ENCODE data around the gene ZNF385A. TPM values are rescaled to one million over a fixed set of nuclear protein-coding genes. Genes with fewer than 3 reads are reported as not detected.

Gene ZNF385A
- total and polyA plus RNA-seq, 9 of the 15 experiments (the other 6 are each of a cell fraction or from before 2014, with no cell fraction given) = 1.0 to 111 (median 7.7) TPM

DNA sequence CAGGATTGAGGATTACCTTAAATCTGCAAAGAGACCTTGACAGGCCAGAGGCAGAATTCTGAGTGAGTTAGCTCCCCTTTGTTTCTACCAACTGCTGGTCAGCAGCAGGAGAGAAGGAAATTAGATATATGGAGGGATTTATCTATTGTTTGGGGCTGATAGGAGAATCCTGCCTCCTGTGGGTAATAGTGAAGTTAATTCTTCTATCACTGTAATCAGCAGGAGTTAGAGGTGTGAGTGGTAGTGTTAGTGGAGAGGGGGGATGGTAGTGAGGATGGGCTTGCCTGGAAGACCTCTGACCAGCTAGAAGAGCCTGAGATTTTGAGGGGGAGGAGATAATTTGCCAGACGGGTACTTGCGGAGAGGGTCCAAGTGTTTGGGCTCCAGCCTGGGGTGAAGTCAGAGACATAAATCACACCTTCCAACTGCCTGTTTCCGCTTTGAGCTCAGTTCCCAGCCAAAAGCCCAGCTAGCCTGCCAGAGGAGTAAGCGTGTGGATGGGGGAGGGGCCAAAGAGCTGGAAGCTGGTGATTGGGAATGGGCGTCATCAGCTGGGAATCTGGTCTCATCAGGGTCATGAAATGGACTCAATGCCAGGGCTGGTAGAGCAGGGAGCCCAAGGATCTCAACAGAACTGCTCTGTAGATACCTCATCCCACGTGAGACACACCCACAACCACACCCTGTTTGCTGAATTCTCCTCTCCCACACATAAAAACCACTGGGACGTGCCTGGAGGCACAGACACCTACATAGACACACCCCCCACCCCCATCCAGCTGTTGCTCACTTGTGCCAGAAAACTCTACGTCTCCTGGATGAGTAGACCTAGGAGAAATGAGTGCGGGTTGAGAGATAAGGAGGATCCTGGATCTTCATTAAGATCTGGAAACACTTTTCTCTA is 47.6 kb upstream of the ZNF385A start (continued):
- TF ChIP-seq, protein P1, sequence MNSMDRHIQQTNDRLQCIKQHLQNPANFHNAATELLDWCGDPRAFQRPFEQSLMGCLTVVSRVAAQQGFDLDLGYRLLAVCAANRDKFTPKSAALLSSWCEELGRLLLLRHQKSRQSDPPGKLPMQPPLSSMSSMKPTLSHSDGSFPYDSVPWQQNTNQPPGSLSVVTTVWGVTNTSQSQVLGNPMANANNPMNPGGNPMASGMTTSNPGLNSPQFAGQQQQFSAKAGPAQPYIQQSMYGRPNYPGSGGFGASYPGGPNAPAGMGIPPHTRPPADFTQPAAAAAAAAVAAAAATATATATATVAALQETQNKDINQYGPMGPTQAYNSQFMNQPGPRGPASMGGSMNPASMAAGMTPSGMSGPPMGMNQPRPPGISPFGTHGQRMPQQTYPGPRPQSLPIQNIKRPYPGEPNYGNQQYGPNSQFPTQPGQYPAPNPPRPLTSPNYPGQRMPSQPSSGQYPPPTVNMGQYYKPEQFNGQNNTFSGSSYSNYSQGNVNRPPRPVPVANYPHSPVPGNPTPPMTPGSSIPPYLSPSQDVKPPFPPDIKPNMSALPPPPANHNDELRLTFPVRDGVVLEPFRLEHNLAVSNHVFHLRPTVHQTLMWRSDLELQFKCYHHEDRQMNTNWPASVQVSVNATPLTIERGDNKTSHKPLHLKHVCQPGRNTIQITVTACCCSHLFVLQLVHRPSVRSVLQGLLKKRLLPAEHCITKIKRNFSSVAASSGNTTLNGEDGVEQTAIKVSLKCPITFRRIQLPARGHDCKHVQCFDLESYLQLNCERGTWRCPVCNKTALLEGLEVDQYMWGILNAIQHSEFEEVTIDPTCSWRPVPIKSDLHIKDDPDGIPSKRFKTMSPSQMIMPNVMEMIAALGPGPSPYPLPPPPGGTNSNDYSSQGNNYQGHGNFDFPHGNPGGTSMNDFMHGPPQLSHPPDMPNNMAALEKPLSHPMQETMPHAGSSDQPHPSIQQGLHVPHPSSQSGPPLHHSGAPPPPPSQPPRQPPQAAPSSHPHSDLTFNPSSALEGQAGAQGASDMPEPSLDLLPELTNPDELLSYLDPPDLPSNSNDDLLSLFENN (IDR thresholded peaks at IDR 0.05; ENCODE audit: low read depth in 2 of 2, low read length in 2 of 2) = 0 out of 4 replicates have a peak, but pooled peaks of 1 of the 2 experiments have one; percentile 1
- TF ChIP-seq IFI16 (CRISPR knock-in tag; IDR thresholded peaks at IDR 0.05) (no peak), ZNF57 (CRISPR knock-in tag; IDR thresholded peaks at IDR 0.05) (no peak), CREB1 (IDR thresholded peaks at IDR 0.05) (peak; percentile 34; the same call in 1 of the 2 replicates), CREB1 (CRISPR knock-in tag; IDR thresholded peaks at IDR 0.05) (no peak), ZNF282 (CRISPR knock-in tag; IDR thresholded peaks at IDR 0.05) (no peak), HEY1 (CRISPR knock-in tag; IDR thresholded peaks at IDR 0.05; ENCODE audit: borderline replicate concordance) (no peak), TAF1 (IDR thresholded peaks at IDR 0.05; ENCODE audit: control insufficient read depth, extremely low read depth, insufficient read depth, low read length, severe bottlenecking) (no peak), HMG20A (CRISPR knock-in tag; conservative IDR thresholded peaks at IDR 0.05) (no peak), CBX3 (IDR thresholded peaks at IDR 0.05; ENCODE audit: borderline replicate concordance in 1 of 2, low read length in 2 of 2) (peak in 1 of 2 experiments; percentile 10; a peak in 1 of 3 replicates), MTA1 (IDR thresholded peaks at IDR 0.05; ENCODE audit: borderline replicate concordance) (peak; percentile 81; the same call in 1 of the 2 replicates)
- TF ChIP-seq, protein P2, sequence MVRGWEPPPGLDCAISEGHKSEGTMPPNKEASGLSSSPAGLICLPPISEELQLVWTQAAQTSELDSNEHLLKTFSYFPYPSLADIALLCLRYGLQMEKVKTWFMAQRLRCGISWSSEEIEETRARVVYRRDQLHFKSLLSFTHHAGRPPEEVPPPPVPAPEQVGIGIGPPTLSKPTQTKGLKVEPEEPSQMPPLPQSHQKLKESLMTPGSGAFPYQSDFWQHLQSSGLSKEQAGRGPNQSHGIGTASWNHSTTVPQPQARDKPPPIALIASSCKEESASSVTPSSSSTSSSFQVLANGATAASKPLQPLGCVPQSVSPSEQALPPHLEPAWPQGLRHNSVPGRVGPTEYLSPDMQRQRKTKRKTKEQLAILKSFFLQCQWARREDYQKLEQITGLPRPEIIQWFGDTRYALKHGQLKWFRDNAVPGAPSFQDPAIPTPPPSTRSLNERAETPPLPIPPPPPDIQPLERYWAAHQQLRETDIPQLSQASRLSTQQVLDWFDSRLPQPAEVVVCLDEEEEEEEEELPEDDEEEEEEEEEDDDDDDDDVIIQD (CRISPR knock-in tag; IDR thresholded peaks at IDR 0.05) = no peak
- TF ChIP-seq, protein P3, sequence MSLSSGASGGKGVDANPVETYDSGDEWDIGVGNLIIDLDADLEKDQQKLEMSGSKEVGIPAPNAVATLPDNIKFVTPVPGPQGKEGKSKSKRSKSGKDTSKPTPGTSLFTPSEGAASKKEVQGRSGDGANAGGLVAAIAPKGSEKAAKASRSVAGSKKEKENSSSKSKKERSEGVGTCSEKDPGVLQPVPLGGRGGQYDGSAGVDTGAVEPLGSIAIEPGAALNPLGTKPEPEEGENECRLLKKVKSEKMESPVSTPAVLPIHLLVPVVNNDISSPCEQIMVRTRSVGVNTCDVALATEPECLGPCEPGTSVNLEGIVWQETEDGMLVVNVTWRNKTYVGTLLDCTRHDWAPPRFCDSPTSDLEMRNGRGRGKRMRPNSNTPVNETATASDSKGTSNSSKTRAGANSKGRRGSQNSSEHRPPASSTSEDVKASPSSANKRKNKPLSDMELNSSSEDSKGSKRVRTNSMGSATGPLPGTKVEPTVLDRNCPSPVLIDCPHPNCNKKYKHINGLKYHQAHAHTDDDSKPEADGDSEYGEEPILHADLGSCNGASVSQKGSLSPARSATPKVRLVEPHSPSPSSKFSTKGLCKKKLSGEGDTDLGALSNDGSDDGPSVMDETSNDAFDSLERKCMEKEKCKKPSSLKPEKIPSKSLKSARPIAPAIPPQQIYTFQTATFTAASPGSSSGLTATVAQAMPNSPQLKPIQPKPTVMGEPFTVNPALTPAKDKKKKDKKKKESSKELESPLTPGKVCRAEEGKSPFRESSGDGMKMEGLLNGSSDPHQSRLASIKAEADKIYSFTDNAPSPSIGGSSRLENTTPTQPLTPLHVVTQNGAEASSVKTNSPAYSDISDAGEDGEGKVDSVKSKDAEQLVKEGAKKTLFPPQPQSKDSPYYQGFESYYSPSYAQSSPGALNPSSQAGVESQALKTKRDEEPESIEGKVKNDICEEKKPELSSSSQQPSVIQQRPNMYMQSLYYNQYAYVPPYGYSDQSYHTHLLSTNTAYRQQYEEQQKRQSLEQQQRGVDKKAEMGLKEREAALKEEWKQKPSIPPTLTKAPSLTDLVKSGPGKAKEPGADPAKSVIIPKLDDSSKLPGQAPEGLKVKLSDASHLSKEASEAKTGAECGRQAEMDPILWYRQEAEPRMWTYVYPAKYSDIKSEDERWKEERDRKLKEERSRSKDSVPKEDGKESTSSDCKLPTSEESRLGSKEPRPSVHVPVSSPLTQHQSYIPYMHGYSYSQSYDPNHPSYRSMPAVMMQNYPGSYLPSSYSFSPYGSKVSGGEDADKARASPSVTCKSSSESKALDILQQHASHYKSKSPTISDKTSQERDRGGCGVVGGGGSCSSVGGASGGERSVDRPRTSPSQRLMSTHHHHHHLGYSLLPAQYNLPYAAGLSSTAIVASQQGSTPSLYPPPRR (CRISPR knock-in tag; IDR thresholded peaks at IDR 0.05; ENCODE audit: borderline replicate concordance) = no peak
- TF ChIP-seq, protein P4, sequence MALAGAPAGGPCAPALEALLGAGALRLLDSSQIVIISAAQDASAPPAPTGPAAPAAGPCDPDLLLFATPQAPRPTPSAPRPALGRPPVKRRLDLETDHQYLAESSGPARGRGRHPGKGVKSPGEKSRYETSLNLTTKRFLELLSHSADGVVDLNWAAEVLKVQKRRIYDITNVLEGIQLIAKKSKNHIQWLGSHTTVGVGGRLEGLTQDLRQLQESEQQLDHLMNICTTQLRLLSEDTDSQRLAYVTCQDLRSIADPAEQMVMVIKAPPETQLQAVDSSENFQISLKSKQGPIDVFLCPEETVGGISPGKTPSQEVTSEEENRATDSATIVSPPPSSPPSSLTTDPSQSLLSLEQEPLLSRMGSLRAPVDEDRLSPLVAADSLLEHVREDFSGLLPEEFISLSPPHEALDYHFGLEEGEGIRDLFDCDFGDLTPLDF (CRISPR knock-in tag; IDR thresholded peaks at IDR 0.05) = no peak
